ENCODE data around the gene SPCS1. TPM values are rescaled to one million over a fixed set of nuclear protein-coding genes. Genes with fewer than 3 reads are reported as not detected.

SPCS1 gene
- total RNA-seq, 4 donors from 2014 or later, result 49.2 to 138 (median 84.9) TPM

- no peak for DNase-seq (ENCODE audit: low spot score)
- ATAC-seq (ENCODE audit: low FRiP score), result no peak
- TF ChIP-seq CTCF (IDR thresholded peaks at IDR 0.05), result no peak
Measured at GRCh38 chr3:52678265-52679198, 27.4 kb upstream of the SPCS1 start.

- ATAC-seq (ENCODE audit: low FRiP score), result no peak
- no peak for DNase-seq (ENCODE audit: low spot score)
- TF ChIP-seq CTCF (IDR thresholded peaks at IDR 0.05), result no peak
Measured at GRCh38 chr3:52679199-52679538, 26.7 kb upstream of the SPCS1 start.

GRCh38 chr3:52679811-52680210, 26.1 kb upstream of the SPCS1 start:
- TF ChIP-seq CTCF (IDR thresholded peaks at IDR 0.05), result no peak
- ATAC-seq (ENCODE audit: low FRiP score) (no peak), DNase-seq (ENCODE audit: low spot score) (no peak)

GRCh38 chr3:52681596-52681995, 24.3 kb upstream of the SPCS1 start:
- no peak for DNase-seq (ENCODE audit: low spot score)
- ATAC-seq (ENCODE audit: low FRiP score), result no peak
- no peak for TF ChIP-seq CTCF (IDR thresholded peaks at IDR 0.05)

GRCh38 chr3:52682016-52682415, 23.9 kb upstream of the SPCS1 start:
- peak; percentile 54 for ATAC-seq (ENCODE audit: low FRiP score)
- DNase-seq (ENCODE audit: low spot score), result peak; percentile 31
- TF ChIP-seq CTCF (IDR thresholded peaks at IDR 0.05), result no peak

GRCh38 chr3:52683611-52684010, 22.3 kb upstream of the SPCS1 start:
- ATAC-seq (ENCODE audit: low FRiP score) (no peak), DNase-seq (ENCODE audit: low spot score) (no peak)
- TF ChIP-seq CTCF (IDR thresholded peaks at IDR 0.05), result no peak

GRCh38 chr3:52684184-52684583, 21.7 kb upstream of the SPCS1 start:
- no peak for TF ChIP-seq CTCF (IDR thresholded peaks at IDR 0.05)
- no peak for DNase-seq (ENCODE audit: low spot score)
- no peak for ATAC-seq (ENCODE audit: low FRiP score)

All from omental fat pad (tissue), 4 donors.